BLaER1 treated with 17β-estradiol and CSF1 and Interleukin-3, amounts not matched to agents 10 nM and 100 nM (cell line): ENCODE data around the gene IGIP.
"Not testable (repeated sequence)": the region's sequence is repeated elsewhere in the genome, so short reads cannot be mapped to it uniquely, and the experiment has no call there.

ENCODE experiments used
- H3K27ac ChIP-seq, 11 experiments: shearing (Covaris generic); formaldehyde crosslinking; 2 replicates each; pipeline ENCODE4 v1.8.1; 2022
- H3K27me3 ChIP-seq, 11 experiments: shearing (Covaris generic); formaldehyde crosslinking; 2 replicates each; pipeline ENCODE4 v1.8.1; 2022
- H3K36me3 ChIP-seq, 11 experiments: shearing (Covaris generic); formaldehyde crosslinking; 2 replicates each; pipeline ENCODE4 v1.8.1; 2022
- H3K4me1 ChIP-seq, 10 experiments: shearing (Covaris generic); formaldehyde crosslinking; 2 replicates each; pipeline ENCODE4 v1.8.1; 2022
- H3K4me2 ChIP-seq, 11 experiments: shearing (Covaris generic); formaldehyde crosslinking; 2 replicates each; pipeline ENCODE4 v1.8.1; 2022
- H3K4me3 ChIP-seq, 10 experiments: shearing (Covaris generic); formaldehyde crosslinking; 2 replicates each; pipeline ENCODE4 v1.8.1; 2022
- H3K9ac ChIP-seq, 11 experiments: shearing (Covaris generic); formaldehyde crosslinking; 2 replicates each; pipeline ENCODE4 v1.8.1; 2022
- H3K9me3 ChIP-seq, 11 experiments: shearing (Covaris generic); formaldehyde crosslinking; replicated peaks in 1 of 11; 2 replicates each; pipeline ENCODE4 v1.8.1; 2022
- H4K20me1 ChIP-seq, 11 experiments: shearing (Covaris generic); formaldehyde crosslinking; 2 replicates each; pipeline ENCODE4 v1.8.1; 2022
- Cebpa-rat ChIP-seq, 11 experiments: shearing (Covaris generic); IDR thresholded peaks; 2 replicates each; pipeline ENCODE4 v1.8.1; 2022

Gene IGIP

GRCh38 chr5:140152022-140152999, 26.6 kb downstream of the IGIP start:
- Histone ChIP-seq H4K20me1 (peaks cover 0 to 8% (median 0%) of the 10 kb centered on the region in 11 experiments; a peak in 4 of 22 replicates), H3K4me2 (peak overlapping the region; percentile 82 to 99 (median 91)), H3K9me3 (no peaks in the 10 kb centered on the region), H3K4me3 (peak overlapping the region in 7 of 10 experiments; percentile 25 to 51 (median 39); a peak in 10 of 20 replicates), H3K9ac (peak overlapping the region in 6 of 11 experiments; percentile 7 to 74 (median 62); a peak in 9 of 22 replicates), H3K27me3 (peaks cover 13 to 16% (median 14%) of the 10 kb centered on the region in 11 experiments), H3K36me3 (no peaks in the 10 kb centered on the region), H3K4me1 (peaks cover 34 to 77% (median 69%) of the 10 kb centered on the region in 10 experiments), H3K27ac (peak overlapping the region in 8 of 11 experiments; percentile 37 to 83 (median 70); a peak in 16 of 22 replicates)
- TF ChIP-seq Cebpa-rat (IDR thresholded peaks at IDR 0.05) = peak in 1 of 11 experiments; percentile 65; a peak in 2 of 22 replicates

- H3K36me3 ChIP-seq = no peaks in the 10 kb centered on the region
- peak overlapping the region in 9 of 11 experiments; percentile 0 to 74 (median 49); a peak in 13 of 22 replicates for H3K9ac ChIP-seq
- H3K27me3 ChIP-seq = peaks cover 4 to 7% (median 5%) of the 10 kb centered on the region in 11 experiments; a peak in 21 of 22 replicates
- H3K4me1 ChIP-seq = peaks cover 34 to 80% (median 73%) of the 10 kb centered on the region in 10 experiments
- no peaks in the 10 kb centered on the region for H3K9me3 ChIP-seq
- H3K27ac ChIP-seq = peak overlapping the region in 8 of 11 experiments; percentile 48 to 83 (median 70); a peak in 15 of 22 replicates
- H3K4me2 ChIP-seq = peak overlapping the region; percentile 82 to 99 (median 91)
- no peaks in the 10 kb centered on the region; a peak in 1 of 22 replicates for H4K20me1 ChIP-seq
- peak overlapping the region in 8 of 10 experiments; percentile 25 to 51 (median 38); a peak in 13 of 20 replicates for H3K4me3 ChIP-seq
- no peak for TF ChIP-seq Cebpa-rat (IDR thresholded peaks at IDR 0.05)
Observed at GRCh38 chr5:140153255-140153654, 27.5 kb downstream of the IGIP start.

- Histone ChIP-seq H3K27ac (peak overlapping the region in 7 of 11 experiments; percentile 24 to 83 (median 79); a peak in 14 of 22 replicates), H3K27me3 (peaks cover 0 to under 1% (median 0%) of the 10 kb centered on the region in 11 experiments; a peak in 1 of 22 replicates), H3K4me1 (peaks cover 34 to 80% (median 73%) of the 10 kb centered on the region in 10 experiments), H3K36me3 (no peaks in the 10 kb centered on the region), H3K9me3 (no peaks in the 10 kb centered on the region), H4K20me1 (no peaks in the 10 kb centered on the region), H3K4me3 (peak overlapping the region in 3 of 10 experiments; percentile 39 to 51 (median 41); a peak in 4 of 20 replicates), H3K9ac (peak overlapping the region in 7 of 11 experiments; percentile 29 to 74 (median 62); a peak in 11 of 22 replicates), H3K4me2 (peak overlapping the region; percentile 82 to 99 (median 91))
- TF ChIP-seq Cebpa-rat (IDR thresholded peaks at IDR 0.05) = no peak
Observed at GRCh38 chr5:140153905-140154304, 28.2 kb downstream of the IGIP start.

- not testable (repeated sequence) for H3K36me3 ChIP-seq, H3K9me3 ChIP-seq, H3K27me3 ChIP-seq, H3K4me3 ChIP-seq, H4K20me1 ChIP-seq
- peak overlapping the region; percentile 82 to 99 (median 91); a peak in 21 of 22 replicates for H3K4me2 ChIP-seq
- H3K9ac ChIP-seq = peak overlapping the region in 3 of 11 experiments; percentile 14 to 74 (median 62); a peak in 2 of 22 replicates
- peak overlapping the region in 4 of 11 experiments; percentile 79 to 83 (median 80); a peak in 6 of 22 replicates for H3K27ac ChIP-seq
- H3K4me1 ChIP-seq = peaks cover 34 to 73% (median 69%) of the 10 kb centered on the region in 10 experiments
Observed at GRCh38 chr5:140154710-140155381, 29.1 kb downstream of the IGIP start.

GRCh38 chr5:140157032-140157781, 31.5 kb downstream of the IGIP start:
- no peaks in the 10 kb centered on the region for H3K9me3 ChIP-seq
- H3K27me3 ChIP-seq = no peaks in the 10 kb centered on the region
- H4K20me1 ChIP-seq = no peaks in the 10 kb centered on the region
- peaks cover 34 to 53% (median 52%) of the 10 kb centered on the region in 10 experiments for H3K4me1 ChIP-seq
- H3K4me3 ChIP-seq = peak overlapping the region; percentile 41 to 68 (median 52); a peak in 19 of 20 replicates
- H3K36me3 ChIP-seq = no peaks in the 10 kb centered on the region
- TF ChIP-seq Cebpa-rat (IDR thresholded peaks at IDR 0.05) = no peak
- peak overlapping the region in 9 of 11 experiments; percentile 2 to 74 (median 61); a peak in 17 of 22 replicates for H3K27ac ChIP-seq
- peak overlapping the region; percentile 40 to 75 (median 71); a peak in 21 of 22 replicates for H3K9ac ChIP-seq
- H3K4me2 ChIP-seq = peak overlapping the region; percentile 60 to 98 (median 89)

DNA sequence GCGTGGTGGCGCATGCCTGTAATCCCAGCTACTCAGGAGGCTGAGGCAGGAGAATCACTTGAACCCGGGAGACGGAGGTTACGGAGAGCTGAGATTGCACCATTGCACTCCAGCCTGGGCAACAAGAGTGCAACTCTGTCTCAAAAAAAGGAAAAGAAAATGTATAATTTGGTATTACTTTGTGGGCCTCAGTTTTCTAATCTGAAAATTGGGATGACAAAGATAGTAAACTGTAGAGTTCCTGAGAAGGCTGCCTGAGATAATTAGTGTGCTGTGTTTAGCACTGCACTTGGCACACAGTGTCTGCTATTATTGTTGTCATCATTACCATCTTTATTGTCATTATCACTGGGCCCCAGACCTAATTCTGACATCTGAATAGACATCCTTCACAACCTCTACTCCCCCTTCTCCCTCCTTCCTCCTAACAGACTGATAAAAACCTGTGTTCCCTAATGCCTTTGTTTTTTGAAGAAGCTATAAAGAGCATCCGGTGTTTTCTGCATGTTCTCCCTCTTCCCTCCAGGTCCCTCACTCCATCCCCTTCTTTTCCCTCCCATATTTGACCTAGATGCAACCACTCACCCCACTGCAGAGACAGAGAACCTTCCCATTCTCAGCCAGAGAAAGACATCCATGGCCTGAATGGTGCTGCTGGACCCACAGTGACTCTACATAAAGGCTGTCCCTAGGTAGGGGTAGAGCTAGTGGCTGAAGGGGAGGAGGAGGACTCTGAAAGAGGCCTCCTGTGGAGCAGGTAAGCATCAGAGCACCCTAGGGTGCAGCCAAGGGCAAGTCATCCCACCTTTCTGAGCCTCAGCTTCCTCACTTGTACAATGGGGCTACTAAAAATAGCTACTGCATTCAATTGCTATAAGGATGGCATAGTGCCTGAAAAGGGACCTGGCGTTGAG, 33.5 kb downstream of the IGIP start:
- Histone ChIP-seq H3K9me3 (no peaks in the 10 kb centered on the region), H3K4me2 (no peak overlapping the region), H3K4me1 (peaks cover 14 to 32% (median 32%) of the 10 kb centered on the region in 10 experiments), H4K20me1 (no peaks in the 10 kb centered on the region), H3K4me3 (no peak overlapping the region), H3K27me3 (no peaks in the 10 kb centered on the region), H3K36me3 (no peaks in the 10 kb centered on the region), H3K9ac (no peak overlapping the region), H3K27ac (no peak overlapping the region)
- TF ChIP-seq Cebpa-rat (IDR thresholded peaks at IDR 0.05) = no peak

DNA sequence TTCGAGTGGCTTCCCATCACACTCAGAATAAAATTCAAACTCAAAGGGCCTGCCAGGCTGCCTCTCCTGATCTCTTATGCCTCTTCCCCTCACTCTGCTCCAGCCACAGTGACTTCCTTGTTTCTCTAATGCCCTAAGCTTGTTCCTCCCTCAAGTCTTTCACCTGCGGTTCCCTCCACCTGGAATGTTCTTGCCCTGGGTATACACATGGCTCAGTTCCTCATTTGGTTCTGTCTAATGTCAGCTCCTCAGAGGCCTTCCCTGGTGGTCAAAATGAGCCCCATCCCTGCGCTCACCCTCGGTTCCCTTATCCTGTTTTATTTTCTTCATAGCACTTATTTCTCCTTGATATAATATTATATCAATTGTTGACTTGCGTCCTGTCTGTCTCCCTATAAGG, 36.5 kb downstream of the IGIP start:
- Histone ChIP-seq H3K9me3 (no peaks in the 10 kb centered on the region), H4K20me1 (no peaks in the 10 kb centered on the region), H3K9ac (no peak overlapping the region), H3K4me2 (no peak overlapping the region), H3K4me3 (no peak overlapping the region), H3K27ac (no peak overlapping the region), H3K36me3 (no peaks in the 10 kb centered on the region), H3K4me1 (peaks cover 4 to 18% (median 13%) of the 10 kb centered on the region in 10 experiments; a peak in 16 of 20 replicates), H3K27me3 (no peaks in the 10 kb centered on the region)
- TF ChIP-seq Cebpa-rat (IDR thresholded peaks at IDR 0.05) = no peak
